ENCODE results near the gene HSPBP1. TPM values are rescaled to one million over a fixed set of nuclear protein-coding genes. Genes with fewer than 3 reads are reported as not detected.
A peak's percentile ranks its signal among the peaks of the same experiment; 100 is the strongest.

Gene HSPBP1
- total RNA-seq, 4 donors from 2014 or later: 28.5 to 44.0 (median 32.2) TPM

- peaks cover 7 to 10% (median 9%) of the 10 kb centered on the region in 4 donors for H3K4me1 ChIP-seq
- intact Hi-C loops (cut with DNase I): loop anchor here (2.0 kb wide), 1 partner anchor 14 kb away; no protein-coding TSS in a partner anchor
- DNase-seq (ENCODE audit: extremely low spot score): no peak
- no peak overlapping the region for H3K4me3 ChIP-seq
- 78% methylated on average over 5 of the region's 5 CpGs for WGBS
- H3K27me3 ChIP-seq: no peaks in the 10 kb centered on the region
- no peak for TF ChIP-seq CTCF (IDR thresholded peaks at IDR 0.05)
- no peak for TF ChIP-seq POLR2A (IDR thresholded peaks at IDR 0.05; ENCODE audit: low read depth)
- no peak for TF ChIP-seq EP300 (IDR thresholded peaks at IDR 0.05)
- no peak for TF ChIP-seq POLR2AphosphoS5 (IDR thresholded peaks at IDR 0.05)
- H3K9me3 ChIP-seq: no peaks in the 10 kb centered on the region
- no peak overlapping the region for H3K27ac ChIP-seq (replicated peaks in 1 of 4)
- peaks cover 0 to 44% (median 19%) of the 10 kb centered on the region in 4 donors for H3K36me3 ChIP-seq
Measured at GRCh38 chr19:55264531-55264930, 15.4 kb downstream of the HSPBP1 start.

- DNase-seq (ENCODE audit: extremely low spot score): no peak
- Histone ChIP-seq H3K27me3 (no peaks in the 10 kb centered on the region), H3K4me1 (peaks cover 14 to 19% (median 18%) of the 10 kb centered on the region in 4 donors), H3K36me3 (peaks cover 0 to 29% (median 15%) of the 10 kb centered on the region in 4 donors), H3K9me3 (no peaks in the 10 kb centered on the region), H3K27ac (replicated peaks in 1 of 4) (no peak overlapping the region), H3K4me3 (no peak overlapping the region)
- TF ChIP-seq CTCF (IDR thresholded peaks at IDR 0.05) (no peak), POLR2A (IDR thresholded peaks at IDR 0.05; ENCODE audit: low read depth) (no peak), EP300 (IDR thresholded peaks at IDR 0.05) (no peak), POLR2AphosphoS5 (IDR thresholded peaks at IDR 0.05) (no peak)
- WGBS: 98% methylated on average over 7 of the region's 9 CpGs
- intact Hi-C loops (cut with DNase I): no loop called here
Measured at GRCh38 chr19:55262359-55262758, 17.6 kb downstream of the HSPBP1 start.

GRCh38 chr19:55261671-55262126 lies 18.2 kb downstream of the HSPBP1 start:
- H3K4me3 ChIP-seq: no peak overlapping the region
- H3K4me1 ChIP-seq: peaks cover 20 to 25% (median 25%) of the 10 kb centered on the region in 4 donors
- no peak for DNase-seq (ENCODE audit: extremely low spot score)
- intact Hi-C loops (cut with DNase I): no loop called here
- TF ChIP-seq POLR2AphosphoS5 (IDR thresholded peaks at IDR 0.05) (no peak), EP300 (IDR thresholded peaks at IDR 0.05) (no peak), CTCF (IDR thresholded peaks at IDR 0.05) (no peak), POLR2A (IDR thresholded peaks at IDR 0.05; ENCODE audit: low read depth) (no peak)
- peaks cover 0 to 29% (median 15%) of the 10 kb centered on the region in 4 donors for H3K36me3 ChIP-seq
- no peak overlapping the region for H3K27ac ChIP-seq (replicated peaks in 1 of 4)
- WGBS: 80% methylated on average over 4 of the region's 13 CpGs
- no peaks in the 10 kb centered on the region for H3K27me3 ChIP-seq
- H3K9me3 ChIP-seq: no peaks in the 10 kb centered on the region

- DNase-seq (ENCODE audit: extremely low spot score): no peak
- no peak for TF ChIP-seq POLR2AphosphoS5 (IDR thresholded peaks at IDR 0.05)
- 45% methylated on average over 29 of the region's 29 CpGs for WGBS
- Histone ChIP-seq H3K36me3 (peaks cover 0 to 15% (median 9%) of the 10 kb centered on the region in 4 donors), H3K9me3 (no peaks in the 10 kb centered on the region), H3K27me3 (no peaks in the 10 kb centered on the region), H3K4me3 (peak overlapping the region; percentile 94 to 99 (median 98)), H3K4me1 (peaks cover 39 to 45% (median 45%) of the 10 kb centered on the region in 4 donors), H3K27ac (replicated peaks in 1 of 4) (peak overlapping the region; percentile 89 to 97 (median 92))
- intact Hi-C loops (cut with DNase I): loop anchor here (5.0 kb wide), 1 partner anchor 42 kb away; no protein-coding TSS in a partner anchor
Measured at GRCh38 chr19:55259540-55260210, 20.2 kb downstream of the HSPBP1 start.

GRCh38 chr19:55258828-55259539 lies 20.9 kb downstream of the HSPBP1 start, which contains the start of gene PPP6R1:
Gene PPP6R1 (minus strand): TSS chr19:55259017. CDS start chr19:55247103, 11,914 bp downstream.
- Histone ChIP-seq H3K36me3 (peaks cover 0 to 13% (median 7%) of the 10 kb centered on the region in 4 donors), H3K27me3 (no peaks in the 10 kb centered on the region), H3K27ac (replicated peaks in 1 of 4) (peak within 1 kb of the TSS; percentile 89 to 97 (median 92)), H3K4me1 (peaks cover 44 to 52% (median 51%) of the 10 kb centered on the region in 4 donors), H3K9me3 (no peaks in the 10 kb centered on the region), H3K4me3 (peak within 1 kb of the TSS; percentile 94 to 99 (median 98))
- TF ChIP-seq EP300 (IDR thresholded peaks at IDR 0.05) (no peak), POLR2A (IDR thresholded peaks at IDR 0.05; ENCODE audit: low read depth) (peak; percentile 83), CTCF (IDR thresholded peaks at IDR 0.05) (peak in 1 of 3 experiments; percentile 35), POLR2AphosphoS5 (IDR thresholded peaks at IDR 0.05) (peak; percentile 93 to 94)
- WGBS: 0% methylated on average over 34 of the region's 76 CpGs
- intact Hi-C loops (cut with DNase I): loop anchor here (5.0 kb wide), 1 partner anchor 42 kb away; no protein-coding TSS in a partner anchor
- DNase-seq (ENCODE audit: extremely low spot score): peak; percentile 99
